GM12874 (cell line): ENCODE measurements around the gene TMEM151A.

Source experiments
- TF ChIP-seq, protein P1 (sequence below): IDR thresholded peaks from 2 replicates; pipeline ENCODE4 v1.5.1; 2011; ENCODE audit warnings: low read depth, mild to moderate bottlenecking, control low read depth, low read length, moderate library complexity; ENCODE audit not compliant: insufficient read depth

Gene TMEM151A

DNA sequence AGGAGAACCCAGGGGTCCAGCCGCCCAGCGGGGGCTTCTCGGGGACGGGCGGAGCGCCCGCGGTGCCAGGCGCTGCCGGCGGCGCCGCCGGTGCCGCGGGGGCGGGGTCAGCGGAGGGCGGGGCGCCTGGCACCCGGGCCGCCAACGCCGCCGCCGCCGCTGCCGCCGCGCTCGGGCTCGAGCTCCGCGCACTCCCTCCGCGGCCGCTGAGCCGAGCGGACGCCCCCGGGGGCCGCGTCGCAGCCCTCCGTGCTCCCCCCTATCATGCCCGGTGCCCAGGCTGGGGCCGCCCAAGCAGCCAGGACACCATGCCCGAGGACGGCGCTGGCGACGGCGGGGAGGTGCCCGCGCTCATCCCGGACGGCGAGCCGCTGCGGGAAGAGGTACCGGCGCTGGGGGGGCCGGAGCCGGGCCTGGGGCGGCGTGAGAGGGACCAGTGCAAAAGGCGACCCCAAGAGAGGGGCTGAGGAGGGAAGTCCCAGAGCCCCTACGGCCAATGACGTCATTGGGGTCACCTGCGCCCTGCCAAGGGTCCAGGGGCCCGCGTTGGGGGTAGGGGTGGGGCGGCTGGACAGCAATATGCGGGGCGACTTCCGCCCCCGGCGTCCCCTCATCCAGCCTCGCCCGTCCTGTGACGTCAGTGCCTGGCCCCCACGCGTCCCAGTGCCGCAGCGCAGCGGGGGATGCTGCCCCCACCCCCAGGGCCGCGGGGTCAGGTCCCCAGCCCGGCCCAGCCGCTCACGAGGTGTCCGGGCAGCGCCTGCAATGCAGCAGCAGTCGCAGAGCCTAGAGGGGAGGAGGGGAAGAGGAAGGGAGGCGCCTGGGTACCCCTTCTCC, at the start of gene TMEM151A:
TSS of gene TMEM151A (plus strand) at position 189 of the 837 bp plus-strand sequence. CDS start at position 309, 120 bp downstream.
- TF ChIP-seq, protein P1, sequence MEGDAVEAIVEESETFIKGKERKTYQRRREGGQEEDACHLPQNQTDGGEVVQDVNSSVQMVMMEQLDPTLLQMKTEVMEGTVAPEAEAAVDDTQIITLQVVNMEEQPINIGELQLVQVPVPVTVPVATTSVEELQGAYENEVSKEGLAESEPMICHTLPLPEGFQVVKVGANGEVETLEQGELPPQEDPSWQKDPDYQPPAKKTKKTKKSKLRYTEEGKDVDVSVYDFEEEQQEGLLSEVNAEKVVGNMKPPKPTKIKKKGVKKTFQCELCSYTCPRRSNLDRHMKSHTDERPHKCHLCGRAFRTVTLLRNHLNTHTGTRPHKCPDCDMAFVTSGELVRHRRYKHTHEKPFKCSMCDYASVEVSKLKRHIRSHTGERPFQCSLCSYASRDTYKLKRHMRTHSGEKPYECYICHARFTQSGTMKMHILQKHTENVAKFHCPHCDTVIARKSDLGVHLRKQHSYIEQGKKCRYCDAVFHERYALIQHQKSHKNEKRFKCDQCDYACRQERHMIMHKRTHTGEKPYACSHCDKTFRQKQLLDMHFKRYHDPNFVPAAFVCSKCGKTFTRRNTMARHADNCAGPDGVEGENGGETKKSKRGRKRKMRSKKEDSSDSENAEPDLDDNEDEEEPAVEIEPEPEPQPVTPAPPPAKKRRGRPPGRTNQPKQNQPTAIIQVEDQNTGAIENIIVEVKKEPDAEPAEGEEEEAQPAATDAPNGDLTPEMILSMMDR = no peak

DNA sequence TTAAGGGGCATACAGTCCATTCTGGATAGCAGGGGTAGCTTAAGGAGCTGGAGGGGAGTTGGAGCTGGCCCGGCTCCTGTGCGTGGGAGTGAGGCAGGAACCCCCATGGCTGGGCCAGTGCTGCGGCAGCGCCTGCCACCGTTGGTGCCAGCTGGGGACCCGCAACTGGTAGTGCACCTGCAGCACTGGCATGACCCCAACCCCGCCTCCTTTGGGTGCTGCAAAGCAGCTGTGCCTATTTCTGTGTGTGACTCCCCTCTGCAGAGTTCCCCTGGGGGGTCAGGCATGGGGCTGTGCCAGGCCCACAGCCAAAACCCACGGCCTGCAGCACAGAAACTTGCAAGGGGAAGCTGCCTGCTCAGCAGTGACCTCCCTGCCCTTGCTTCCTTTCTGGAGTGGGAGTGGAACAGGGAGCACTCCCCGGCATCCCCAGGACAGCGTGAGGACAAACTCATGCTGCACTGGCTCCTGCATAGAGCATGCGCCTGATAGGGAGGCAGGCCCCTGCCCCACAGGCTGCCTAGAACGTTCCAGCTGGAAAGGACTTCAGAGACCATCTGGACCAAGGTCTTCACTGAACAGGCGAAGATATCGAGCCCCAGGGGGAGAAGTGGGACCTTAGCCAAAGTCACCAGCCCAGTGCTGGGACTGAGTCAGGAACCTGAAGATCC, 49.5 kb upstream of the TMEM151A start:
- TF ChIP-seq, protein P1 = no peak

DNA sequence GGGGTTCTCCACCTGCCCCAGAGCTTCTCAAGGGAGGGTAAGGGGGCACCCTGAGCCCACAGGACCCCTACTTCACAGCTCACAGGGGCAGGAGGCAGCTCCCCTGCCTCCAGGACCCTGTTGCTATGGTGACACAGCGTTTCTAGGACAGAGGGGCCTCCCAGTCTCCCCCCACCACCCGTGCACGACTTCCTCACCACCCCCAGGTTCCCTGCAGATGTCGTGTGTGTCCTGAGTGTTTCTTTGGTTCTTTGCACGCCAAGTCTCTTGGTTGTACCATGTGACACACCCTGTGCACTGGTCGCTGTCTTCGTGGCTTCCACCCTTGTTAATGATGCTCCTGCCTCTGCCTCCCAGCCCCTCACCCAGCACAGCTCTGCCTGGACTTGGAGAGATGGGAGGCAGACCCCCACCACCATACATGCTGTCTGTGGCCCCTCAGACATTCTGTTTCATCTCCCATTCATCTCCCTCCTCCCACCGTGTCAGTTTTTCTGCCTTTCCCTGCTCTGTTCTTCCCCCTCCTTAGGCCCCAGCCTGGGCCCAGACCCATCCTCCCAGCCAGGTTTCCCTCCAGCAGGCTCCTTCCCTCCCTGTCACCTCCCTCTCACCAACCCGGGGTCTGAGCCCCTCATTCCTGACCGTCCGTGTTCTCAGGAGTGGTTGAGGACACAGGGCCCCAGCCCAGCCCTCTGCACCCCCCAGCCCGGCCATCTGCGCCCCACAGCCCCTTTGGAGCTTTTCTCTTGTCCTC, 47.7 kb upstream of the TMEM151A start:
- TF ChIP-seq, protein P1 = no peak

DNA sequence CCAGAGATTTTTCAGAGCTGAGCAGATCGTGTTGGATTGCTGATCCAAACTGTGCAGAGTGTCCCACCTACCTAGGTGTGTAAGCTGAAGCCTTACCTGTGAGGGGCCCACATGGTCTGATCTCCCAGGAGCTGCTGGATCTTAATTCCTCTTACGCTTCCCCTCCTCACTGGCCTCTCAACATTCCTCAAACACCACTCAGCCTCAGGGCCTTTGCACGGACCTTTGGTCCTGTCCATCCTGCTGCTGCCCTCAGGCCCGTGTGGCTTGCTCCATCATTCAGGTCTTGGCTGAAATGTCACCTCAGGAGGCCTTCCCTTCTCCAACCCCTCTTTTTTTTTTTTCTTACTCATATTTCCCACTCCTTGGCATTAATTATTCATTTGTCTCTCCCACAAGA, 44.4 kb upstream of the TMEM151A start:
- TF ChIP-seq, protein P1 = no peak

DNA sequence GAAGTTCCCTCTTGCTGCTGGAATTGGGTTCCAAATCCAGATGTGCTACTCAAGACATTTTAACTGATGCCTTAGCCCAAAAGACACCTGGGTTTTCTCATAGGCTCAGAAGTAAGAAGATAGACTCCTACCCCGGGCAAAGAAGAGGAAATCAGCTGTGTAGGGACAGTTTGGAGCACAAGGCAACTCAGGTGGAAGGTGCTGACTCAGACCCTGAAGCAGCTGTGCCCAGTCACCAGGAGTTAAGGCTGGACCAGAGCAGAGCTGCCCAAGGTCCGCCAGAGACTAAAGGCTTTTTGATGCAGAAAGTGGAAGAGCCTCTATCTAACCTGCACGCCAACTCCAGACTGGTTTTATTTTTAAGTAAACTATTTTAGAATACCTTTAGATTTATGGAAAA, 43.9 kb upstream of the TMEM151A start:
- TF ChIP-seq, protein P1 = no peak

DNA sequence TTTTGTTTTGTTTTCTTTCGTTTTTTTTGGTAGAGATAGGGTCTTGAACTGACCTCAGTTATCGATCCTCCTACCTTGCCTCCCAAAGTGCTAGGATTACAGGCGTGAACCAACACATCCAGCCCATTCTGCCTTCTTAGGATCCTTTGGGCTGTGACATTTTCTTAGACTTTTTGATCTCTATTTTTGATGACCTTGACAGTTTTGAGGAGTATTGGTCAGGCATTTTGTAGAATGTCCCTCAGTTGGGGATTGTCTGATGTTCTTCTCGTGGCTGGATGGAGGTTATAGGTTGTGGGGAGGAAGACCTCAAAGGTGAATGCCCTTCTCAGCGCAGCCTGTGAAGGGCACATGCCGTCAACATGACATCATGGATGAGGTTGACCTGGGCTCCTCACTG, 42.8 kb upstream of the TMEM151A start:
- TF ChIP-seq, protein P1 = no peak

DNA sequence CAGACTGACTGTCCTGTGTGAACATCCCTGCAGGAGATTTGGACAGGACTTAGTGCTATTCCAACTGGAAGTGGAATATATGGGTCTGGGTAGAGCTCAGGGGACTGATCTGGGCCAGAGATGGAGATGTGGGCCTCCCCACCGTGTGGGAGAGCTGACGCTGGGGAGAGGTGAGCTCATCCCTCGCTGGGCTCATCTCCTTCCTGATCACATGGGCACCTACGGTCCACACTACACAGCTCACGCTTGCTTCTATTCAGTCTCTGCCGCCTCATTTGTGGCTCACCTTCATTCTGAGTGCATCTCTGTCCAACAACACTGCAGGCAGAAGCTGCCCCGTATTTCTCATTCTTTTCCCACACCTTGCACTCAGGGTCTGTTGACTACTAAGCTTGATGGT, 39.9 kb upstream of the TMEM151A start:
- TF ChIP-seq, protein P1 = no peak
